Choroid plexus epithelial cell (primary cell): Measurements from ENCODE around the gene TSPO.

Experiments
- DNase-seq: peaks from one replicate; pipeline ENCODE4 v3.0.0-alpha.2; 2010; ENCODE audit warnings: low read depth
- H3K4me3 ChIP-seq: 2 replicates; pipeline ENCODE4 v1.5.1; 2011; ENCODE audit warnings: low read depth, mild to moderate bottlenecking, control low read depth, low read length, moderate library complexity
- CTCF ChIP-seq: conservative IDR thresholded peaks from 2 replicates; pipeline ENCODE4 v1.5.1; 2011; ENCODE audit warnings: low read depth, mild to moderate bottlenecking, control low read depth, inconsistent platforms, low read length, moderate library complexity

TSPO gene

GRCh38 chr22:43202756-43203410 lies 51.5 kb downstream of the TSPO start:
- no peak overlapping the region for H3K4me3 ChIP-seq
- no peak for DNase-seq
- no peak for TF ChIP-seq CTCF

- TF ChIP-seq CTCF, result no peak
- no peak overlapping the region for H3K4me3 ChIP-seq
- DNase-seq, result no peak
These were observed 52.2 kb downstream of the TSPO start for GRCh38 chr22:43203471-43203981.

GRCh38 chr22:43205261-43205691 lies 53.9 kb downstream of the TSPO start:
- TF ChIP-seq CTCF, result no peak
- DNase-seq, result no peak
- H3K4me3 ChIP-seq, result no peak overlapping the region

GRCh38 chr22:43205748-43206508 lies 54.6 kb downstream of the TSPO start:
- no peak for TF ChIP-seq CTCF
- no peak for DNase-seq
- no peak overlapping the region for H3K4me3 ChIP-seq

- no peak for TF ChIP-seq CTCF
- no peak for DNase-seq
- H3K4me3 ChIP-seq, result no peak overlapping the region
These were observed 55.3 kb downstream of the TSPO start for GRCh38 chr22:43206509-43207161.

- no peak for DNase-seq
- no peak overlapping the region for H3K4me3 ChIP-seq
- TF ChIP-seq CTCF, result no peak
These were observed 56.0 kb downstream of the TSPO start for GRCh38 chr22:43207386-43207785.
